SU-DHL-6 (cell line): Measurements from ENCODE around the gene NOX5.

Experiments
- H2AFZ ChIP-seq: fragments of 200-600 bp; sonication (generic); 2 replicates; pipeline ENCODE4 v1.6.1; 2014; ENCODE audit warnings: low read depth, mild to moderate bottlenecking, moderate library complexity, mixed read lengths, antibody characterized with exemption, low read length; ENCODE audit not compliant: severe bottlenecking
- H3F3A ChIP-seq: fragments of 200-600 bp; shearing (Covaris generic); 2 replicates; pipeline ENCODE4 v1.6.0; 2016; ENCODE audit warnings: antibody characterized with exemption, mild to moderate bottlenecking; ENCODE audit not compliant: insufficient read depth
- H3K27ac ChIP-seq: fragments of 200-600 bp; sonication (generic); 2 replicates; pipeline ENCODE4 v1.5.1; 2016; ENCODE audit warnings: low read depth, mild to moderate bottlenecking, low read length, moderate library complexity, mixed read lengths
- H3K27me3 ChIP-seq: fragments of 200-600 bp; sonication (generic), shearing (Covaris generic); 2 replicates; pipeline ENCODE4 v1.6.0; 2014; ENCODE audit warnings: mild to moderate bottlenecking, low read length
- H3K36me3 ChIP-seq: fragments of 200-600 bp; sonication (generic); 2 replicates; pipeline ENCODE4 v1.6.1; 2014; ENCODE audit warnings: mild to moderate bottlenecking, low read length, mixed read lengths
- H3K4me2 ChIP-seq: fragments of 300-600, 200-600 bp; shearing (Covaris generic), sonication (generic); 2 replicates; pipeline ENCODE4 v1.6.0; 2014; ENCODE audit warnings: low read length, low read depth, mild to moderate bottlenecking; ENCODE audit not compliant: poor library complexity, severe bottlenecking
- H3K4me3 ChIP-seq: fragments of 200-600 bp; sonication (generic); 2 replicates; pipeline ENCODE4 v1.5.1; 2014; ENCODE audit warnings: antibody characterized with exemption, low read length, mild to moderate bottlenecking, mixed read lengths; ENCODE audit not compliant: insufficient read depth, poor library complexity, severe bottlenecking
- H3K79me2 ChIP-seq: fragments of 200-600 bp; sonication (generic); 2 replicates; pipeline ENCODE4 v1.6.1; 2014; ENCODE audit warnings: mild to moderate bottlenecking, low read length, moderate library complexity; ENCODE audit not compliant: insufficient read depth
- H3K9ac ChIP-seq: fragments of 200-600 bp; sonication (generic); 2 replicates; pipeline ENCODE4 v1.7.0; 2014; ENCODE audit warnings: mild to moderate bottlenecking, low read length
- H3K9me2 ChIP-seq: fragments of 200-600 bp; sonication (generic); replicated peaks from 2 replicates; pipeline ENCODE4 v1.6.1; 2014; ENCODE audit warnings: low read length; ENCODE audit not compliant: insufficient read depth
- H3K9me3 ChIP-seq: fragments of 200-600 bp; sonication (generic); 2 replicates; pipeline ENCODE4 v1.6.1; 2014; ENCODE audit warnings: low read length, mixed read lengths; ENCODE audit not compliant: insufficient read depth
- H4K20me1 ChIP-seq: fragments of 200-600 bp; sonication (generic); 2 replicates; pipeline ENCODE4 v1.6.1; 2014; ENCODE audit warnings: low read depth, mild to moderate bottlenecking, antibody characterized with exemption, low read length, moderate library complexity, mixed read lengths
- EZH2phosphoT487 ChIP-seq: fragments of 200-600 bp; sonication (generic), shearing (Covaris generic); conservative IDR thresholded peaks from 2 replicates; pipeline ENCODE4 v1.6.1; 2018; ENCODE audit warnings: mild to moderate bottlenecking, antibody characterized with exemption, low read length, moderate library complexity, mixed read lengths
- TF ChIP-seq, protein P1 (sequence below): fragments of 200-600 bp; sonication (generic); IDR thresholded peaks from one replicate; pipeline ENCODE4 v1.5.1; 2017; ENCODE audit warnings: antibody characterized with exemption, mild to moderate bottlenecking, low read length, moderate library complexity; ENCODE audit not compliant: insufficient read depth, poor library complexity, severe bottlenecking

The NOX5 gene

GRCh38 chr15:68984586-68984985 lies 29.9 kb upstream of the NOX5 start:
- no peak overlapping the region for H3K4me3 ChIP-seq
- H3K27me3 ChIP-seq, result no peaks in the 10 kb centered on the region
- no peak overlapping the region for H3K27ac ChIP-seq
- no peaks in the 10 kb centered on the region for H3F3A ChIP-seq
- no peaks in the 10 kb centered on the region for H4K20me1 ChIP-seq
- TF ChIP-seq, protein P1, sequence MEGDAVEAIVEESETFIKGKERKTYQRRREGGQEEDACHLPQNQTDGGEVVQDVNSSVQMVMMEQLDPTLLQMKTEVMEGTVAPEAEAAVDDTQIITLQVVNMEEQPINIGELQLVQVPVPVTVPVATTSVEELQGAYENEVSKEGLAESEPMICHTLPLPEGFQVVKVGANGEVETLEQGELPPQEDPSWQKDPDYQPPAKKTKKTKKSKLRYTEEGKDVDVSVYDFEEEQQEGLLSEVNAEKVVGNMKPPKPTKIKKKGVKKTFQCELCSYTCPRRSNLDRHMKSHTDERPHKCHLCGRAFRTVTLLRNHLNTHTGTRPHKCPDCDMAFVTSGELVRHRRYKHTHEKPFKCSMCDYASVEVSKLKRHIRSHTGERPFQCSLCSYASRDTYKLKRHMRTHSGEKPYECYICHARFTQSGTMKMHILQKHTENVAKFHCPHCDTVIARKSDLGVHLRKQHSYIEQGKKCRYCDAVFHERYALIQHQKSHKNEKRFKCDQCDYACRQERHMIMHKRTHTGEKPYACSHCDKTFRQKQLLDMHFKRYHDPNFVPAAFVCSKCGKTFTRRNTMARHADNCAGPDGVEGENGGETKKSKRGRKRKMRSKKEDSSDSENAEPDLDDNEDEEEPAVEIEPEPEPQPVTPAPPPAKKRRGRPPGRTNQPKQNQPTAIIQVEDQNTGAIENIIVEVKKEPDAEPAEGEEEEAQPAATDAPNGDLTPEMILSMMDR, result no peak
- TF ChIP-seq EZH2phosphoT487, result no peak
- no peak overlapping the region for H3K4me2 ChIP-seq
- no peak overlapping the region for H2AFZ ChIP-seq
- H3K9me3 ChIP-seq, result no peaks in the 10 kb centered on the region
- no peak overlapping the region for H3K9ac ChIP-seq
- H3K36me3 ChIP-seq, result no peaks in the 10 kb centered on the region
- no peaks in the 10 kb centered on the region for H3K79me2 ChIP-seq
- no peaks in the 10 kb centered on the region for H3K9me2 ChIP-seq

- TF ChIP-seq, protein P1, result no peak
- no peak for TF ChIP-seq EZH2phosphoT487
- Histone ChIP-seq H3K27ac (no peak overlapping the region), H4K20me1 (no peaks in the 10 kb centered on the region), H3K36me3 (no peaks in the 10 kb centered on the region), H3K9ac (no peak overlapping the region), H2AFZ (no peak overlapping the region), H3K9me2 (no peaks in the 10 kb centered on the region), H3K27me3 (no peaks in the 10 kb centered on the region), H3K4me2 (no peak overlapping the region), H3K79me2 (no peaks in the 10 kb centered on the region), H3K9me3 (no peaks in the 10 kb centered on the region), H3F3A (no peaks in the 10 kb centered on the region), H3K4me3 (no peak overlapping the region)
Observed at GRCh38 chr15:68985361-68985891, 29.1 kb upstream of the NOX5 start.

GRCh38 chr15:68986322-68986721 lies 28.2 kb upstream of the NOX5 start:
- H3K79me2 ChIP-seq, result no peaks in the 10 kb centered on the region
- no peaks in the 10 kb centered on the region for H3K27me3 ChIP-seq
- no peak overlapping the region for H3K4me3 ChIP-seq
- H3K4me2 ChIP-seq, result no peak overlapping the region
- H3K36me3 ChIP-seq, result no peaks in the 10 kb centered on the region
- H3K27ac ChIP-seq, result no peak overlapping the region
- no peak overlapping the region for H2AFZ ChIP-seq
- no peak overlapping the region for H3K9ac ChIP-seq
- H4K20me1 ChIP-seq, result no peaks in the 10 kb centered on the region
- no peaks in the 10 kb centered on the region for H3K9me2 ChIP-seq
- no peaks in the 10 kb centered on the region for H3K9me3 ChIP-seq
- no peaks in the 10 kb centered on the region for H3F3A ChIP-seq
- TF ChIP-seq, protein P1, result no peak
- no peak for TF ChIP-seq EZH2phosphoT487

DNA sequence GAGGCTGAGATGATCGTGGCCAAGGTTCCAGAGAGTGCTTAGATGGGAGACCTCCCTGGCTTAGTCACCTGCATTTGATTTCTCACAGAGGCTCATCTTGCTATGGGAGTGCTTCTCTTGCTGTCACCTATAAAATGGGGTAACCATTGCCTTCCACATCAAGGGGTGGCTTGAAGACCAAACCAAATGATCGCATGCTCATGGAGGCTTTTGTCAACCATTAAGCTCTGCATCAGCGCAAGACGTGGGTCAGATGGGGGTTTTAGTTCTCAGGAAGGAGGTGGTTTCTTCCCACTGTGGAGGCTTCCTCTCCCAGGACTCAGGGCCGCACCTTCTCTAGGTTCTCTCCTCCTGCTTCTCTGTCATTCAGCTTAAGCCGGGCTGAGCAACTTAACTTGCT lies 27.4 kb upstream of the NOX5 start:
- Histone ChIP-seq H3K9me3 (no peaks in the 10 kb centered on the region), H2AFZ (no peak overlapping the region), H3F3A (no peaks in the 10 kb centered on the region), H3K27ac (no peak overlapping the region), H3K79me2 (no peaks in the 10 kb centered on the region), H3K4me2 (no peak overlapping the region), H3K9ac (no peak overlapping the region), H4K20me1 (no peaks in the 10 kb centered on the region), H3K9me2 (no peaks in the 10 kb centered on the region), H3K36me3 (no peaks in the 10 kb centered on the region), H3K27me3 (no peaks in the 10 kb centered on the region), H3K4me3 (no peak overlapping the region)
- TF ChIP-seq, protein P1, result no peak
- no peak for TF ChIP-seq EZH2phosphoT487
